ENCODE results near the gene PDZD2. TPM values are rescaled to one million over a fixed set of nuclear protein-coding genes. Genes with fewer than 3 reads are reported as not detected.
"Not testable (repeated sequence)": the region's sequence is repeated elsewhere in the genome, so short reads cannot be mapped to it uniquely, and the experiment has no call there.

The PDZD2 gene
- polyA plus RNA-seq, 3 donors, result 0.10 TPM; not detected in 2

DNA sequence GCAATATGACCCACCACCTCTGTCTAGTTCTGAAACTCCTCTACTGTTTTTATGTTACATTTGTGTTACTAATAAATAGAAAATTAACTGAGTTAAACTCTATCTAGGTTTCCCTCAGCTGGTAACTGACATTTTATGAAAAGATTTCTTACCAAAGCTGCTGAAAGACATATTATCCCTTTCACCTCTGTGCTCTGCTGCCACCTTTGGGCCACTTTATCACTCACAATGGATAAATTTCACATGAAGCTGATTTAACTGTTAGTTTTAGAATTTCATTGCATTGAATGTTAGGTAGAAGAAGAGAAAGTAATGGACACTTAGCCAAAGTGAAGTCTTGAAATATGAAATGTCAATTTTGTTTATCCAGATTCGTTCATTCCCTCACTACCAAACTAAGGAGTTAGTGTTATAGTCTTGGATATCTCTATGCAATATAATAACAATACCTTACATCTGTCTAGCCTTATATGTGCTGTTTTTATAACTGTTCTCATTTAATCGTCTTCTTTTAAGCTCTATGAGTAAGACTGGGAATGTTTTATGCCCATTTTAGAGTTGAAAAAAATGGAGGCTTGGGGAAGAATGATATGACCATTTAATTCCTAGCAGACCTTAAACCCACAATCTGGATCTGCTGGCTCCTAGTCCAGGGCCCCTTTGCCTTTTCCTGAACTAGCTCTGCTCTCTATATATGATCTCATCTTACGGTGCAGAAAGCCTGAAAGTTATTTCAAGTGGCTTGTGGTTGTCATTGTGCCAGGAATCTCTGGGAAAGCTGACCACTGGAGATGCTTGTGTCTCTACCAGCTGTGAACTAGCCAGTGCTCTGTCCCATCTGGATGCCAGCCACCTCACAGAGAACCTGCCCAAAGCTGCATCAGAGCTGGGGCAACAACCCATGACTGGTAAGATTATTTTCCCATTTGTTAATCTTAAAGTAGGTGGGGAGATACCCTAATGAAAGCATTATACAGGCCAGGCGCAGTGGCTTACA is 438.1 kb downstream of the PDZD2 start:
- no peaks in the 10 kb centered on the region for H3K9me3 ChIP-seq (replicated peaks in 1 of 2; ENCODE audit: control insufficient read depth in 1 of 2, insufficient read depth in 1 of 2, low read length in 2 of 2)
- no peak overlapping the region for H2AFZ ChIP-seq (ENCODE audit: insufficient read depth, low read depth, low read length, poor library complexity, severe bottlenecking)
- H3K27me3 ChIP-seq (ENCODE audit: control insufficient read depth in 2 of 2, insufficient read depth in 2 of 2, low read length in 2 of 2), result no peaks in the 10 kb centered on the region
- no peaks in the 10 kb centered on the region for H3K36me3 ChIP-seq (replicated peaks in 1 of 2; ENCODE audit: control insufficient read depth in 1 of 2, insufficient read depth in 2 of 2, low read length in 2 of 2)
- H4K20me1 ChIP-seq (ENCODE audit: insufficient read depth, low read length), result no peaks in the 10 kb centered on the region
- peak; percentile 4 to 32 (median 17) for DNase-seq
- no peak overlapping the region for H3K27ac ChIP-seq (ENCODE audit: low read depth in 1 of 2, low read length in 2 of 2)
- H3K4me3 ChIP-seq (replicated peaks in 1 of 3; ENCODE audit: low read depth in 2 of 3, low read length in 3 of 3), result no peak overlapping the region
- peak; percentile 71 for TF ChIP-seq CTCF (IDR thresholded peaks at IDR 0.05)
- H3K4me1 ChIP-seq (ENCODE audit: control insufficient read depth in 1 of 2, insufficient read depth in 2 of 2, low read length in 2 of 2), result no peaks in the 10 kb centered on the region
- no CpG with 5 or more reads among the region's 4 CpGs for WGBS (ENCODE audit: insufficient coverage)
- intact Hi-C loops (cut with micrococcal nuclease), result no loop called here
- H3K27ac Mint-ChIP-seq, result no peak overlapping the region
- H3K27me3 Mint-ChIP-seq (ENCODE audit: low read depth in 3 of 3), result peaks cover 0 to 4% (median 0%) of the 10 kb centered on the region in 3 donors
- H3K4me1 Mint-ChIP-seq, result no peaks in the 10 kb centered on the region
- no peaks in the 10 kb centered on the region for H3K36me3 Mint-ChIP-seq
- peaks cover 0 to 6% (median 0%) of the 10 kb centered on the region in 7 donors for H3K9me3 Mint-ChIP-seq
- H3K9ac ChIP-seq (ENCODE audit: insufficient read depth, low read length, poor library complexity, severe bottlenecking), result no peak overlapping the region
- no peaks in the 10 kb centered on the region for H3K79me2 ChIP-seq (ENCODE audit: insufficient read depth, low read length)
- no peak overlapping the region for H3K4me2 ChIP-seq (replicated peaks; ENCODE audit: extremely low read depth, low read length, poor library complexity, severe bottlenecking)
- no peak overlapping the region for H3K4me3 Mint-ChIP-seq

- intact Hi-C loops (cut with micrococcal nuclease), result not testable (repeated sequence)
These were observed 439.9 kb downstream of the PDZD2 start for GRCh38 chr5:32078855-32079254.

GRCh38 chr5:32080565-32080964 is 441.6 kb downstream of the PDZD2 start:
- H2AFZ ChIP-seq (ENCODE audit: insufficient read depth, low read depth, low read length, poor library complexity, severe bottlenecking); H3K36me3 Mint-ChIP-seq; H3K4me1 Mint-ChIP-seq; H3K4me2 ChIP-seq (replicated peaks; ENCODE audit: extremely low read depth, low read length, poor library complexity, severe bottlenecking); H3K4me3 Mint-ChIP-seq; H3K36me3 ChIP-seq (replicated peaks in 1 of 2; ENCODE audit: control insufficient read depth in 1 of 2, insufficient read depth in 2 of 2, low read length in 2 of 2); H3K4me3 ChIP-seq (replicated peaks in 1 of 3; ENCODE audit: low read depth in 2 of 3, low read length in 3 of 3); H3K27ac ChIP-seq (ENCODE audit: low read depth in 1 of 2, low read length in 2 of 2); H3K27me3 Mint-ChIP-seq (ENCODE audit: low read depth in 3 of 3); H3K9me3 ChIP-seq (replicated peaks in 1 of 2; ENCODE audit: control insufficient read depth in 1 of 2, insufficient read depth in 1 of 2, low read length in 2 of 2); H3K27me3 ChIP-seq (ENCODE audit: control insufficient read depth in 2 of 2, insufficient read depth in 2 of 2, low read length in 2 of 2); H3K27ac Mint-ChIP-seq; H4K20me1 ChIP-seq (ENCODE audit: insufficient read depth, low read length); H3K79me2 ChIP-seq (ENCODE audit: insufficient read depth, low read length); H3K4me1 ChIP-seq (ENCODE audit: control insufficient read depth in 1 of 2, insufficient read depth in 2 of 2, low read length in 2 of 2); intact Hi-C loops (cut with micrococcal nuclease); H3K9me3 Mint-ChIP-seq; DNase-seq; H3K9ac ChIP-seq (ENCODE audit: insufficient read depth, low read length, poor library complexity, severe bottlenecking): not testable (repeated sequence)
- WGBS (ENCODE audit: insufficient coverage), result no CpG with 5 or more reads among the region's 1 CpG

More at GRCh38 chr5:32078855-32079254, 439.9 kb downstream of the PDZD2 start:
- H2AFZ ChIP-seq (ENCODE audit: insufficient read depth, low read depth, low read length, poor library complexity, severe bottlenecking); H4K20me1 ChIP-seq (ENCODE audit: insufficient read depth, low read length); H3K9me3 ChIP-seq (replicated peaks in 1 of 2; ENCODE audit: control insufficient read depth in 1 of 2, insufficient read depth in 1 of 2, low read length in 2 of 2); H3K4me3 Mint-ChIP-seq; H3K4me3 ChIP-seq (replicated peaks in 1 of 3; ENCODE audit: low read depth in 2 of 3, low read length in 3 of 3); H3K4me2 ChIP-seq (replicated peaks; ENCODE audit: extremely low read depth, low read length, poor library complexity, severe bottlenecking); H3K27ac Mint-ChIP-seq; H3K79me2 ChIP-seq (ENCODE audit: insufficient read depth, low read length); H3K9ac ChIP-seq (ENCODE audit: insufficient read depth, low read length, poor library complexity, severe bottlenecking); H3K36me3 Mint-ChIP-seq; H3K36me3 ChIP-seq (replicated peaks in 1 of 2; ENCODE audit: control insufficient read depth in 1 of 2, insufficient read depth in 2 of 2, low read length in 2 of 2); H3K27me3 Mint-ChIP-seq (ENCODE audit: low read depth in 3 of 3); H3K27me3 ChIP-seq (ENCODE audit: control insufficient read depth in 2 of 2, insufficient read depth in 2 of 2, low read length in 2 of 2); H3K9me3 Mint-ChIP-seq; H3K4me1 ChIP-seq (ENCODE audit: control insufficient read depth in 1 of 2, insufficient read depth in 2 of 2, low read length in 2 of 2); H3K27ac ChIP-seq (ENCODE audit: low read depth in 1 of 2, low read length in 2 of 2); H3K4me1 Mint-ChIP-seq; DNase-seq: not testable (repeated sequence)
- 100% methylated on average over 1 of the region's 6 CpGs for WGBS (ENCODE audit: insufficient coverage)

All from CD14-positive monocyte (primary cell).